IPS DF 4.7 (cell line): Measurements from ENCODE around the gene FN3KRP.

ENCODE experiments used
- DNase-seq: peaks from one replicate; pipeline ENCODE4 v3.0.0-alpha.2; 2013; ENCODE audit warnings: low spot score; ENCODE audit errors: extremely low read depth

The FN3KRP gene, protein sequence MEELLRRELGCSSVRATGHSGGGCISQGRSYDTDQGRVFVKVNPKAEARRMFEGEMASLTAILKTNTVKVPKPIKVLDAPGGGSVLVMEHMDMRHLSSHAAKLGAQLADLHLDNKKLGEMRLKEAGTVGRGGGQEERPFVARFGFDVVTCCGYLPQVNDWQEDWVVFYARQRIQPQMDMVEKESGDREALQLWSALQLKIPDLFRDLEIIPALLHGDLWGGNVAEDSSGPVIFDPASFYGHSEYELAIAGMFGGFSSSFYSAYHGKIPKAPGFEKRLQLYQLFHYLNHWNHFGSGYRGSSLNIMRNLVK

DNA sequence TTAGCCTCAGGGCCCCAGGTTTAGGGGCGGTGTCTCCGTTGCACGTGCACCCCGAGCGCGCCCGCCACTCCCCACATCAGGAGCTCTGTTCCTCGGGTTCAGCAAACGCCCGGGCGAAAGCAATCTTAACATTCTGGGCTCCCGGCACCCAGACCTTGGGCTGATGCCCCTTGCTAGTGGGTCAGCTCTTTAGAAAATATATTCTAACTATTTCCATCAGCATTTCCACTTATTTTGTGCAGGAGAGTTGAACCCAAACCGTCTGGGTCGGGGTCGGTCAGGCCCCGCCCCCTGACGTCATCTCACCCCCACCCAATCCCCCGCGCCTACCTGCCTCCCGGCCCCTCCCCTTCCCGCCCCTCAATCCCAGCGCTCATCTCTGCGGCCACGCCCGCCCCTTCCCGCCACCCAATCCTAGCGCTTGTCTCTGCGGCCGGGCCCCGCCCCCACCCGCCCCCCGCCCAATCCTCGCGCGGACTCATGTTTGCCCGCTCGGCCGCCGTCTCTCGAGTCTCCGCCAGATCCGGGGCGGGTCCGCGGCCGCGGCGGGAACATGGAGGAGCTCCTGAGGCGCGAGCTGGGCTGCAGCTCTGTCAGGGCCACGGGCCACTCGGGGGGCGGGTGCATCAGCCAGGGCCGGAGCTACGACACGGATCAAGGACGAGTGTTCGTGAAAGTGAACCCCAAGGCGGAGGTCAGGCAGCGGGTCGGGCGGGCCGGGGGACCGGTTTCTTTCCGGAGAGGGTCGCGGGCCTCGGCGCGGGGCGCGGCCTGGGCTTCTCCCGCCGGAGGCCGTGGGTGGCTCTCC is at the start of gene FN3KRP:
Gene FN3KRP (plus strand): TSS at position 504 of the 808 bp plus-strand sequence. CDS start 50 bp downstream, at position 554.
- DNase-seq, result no peak

DNA sequence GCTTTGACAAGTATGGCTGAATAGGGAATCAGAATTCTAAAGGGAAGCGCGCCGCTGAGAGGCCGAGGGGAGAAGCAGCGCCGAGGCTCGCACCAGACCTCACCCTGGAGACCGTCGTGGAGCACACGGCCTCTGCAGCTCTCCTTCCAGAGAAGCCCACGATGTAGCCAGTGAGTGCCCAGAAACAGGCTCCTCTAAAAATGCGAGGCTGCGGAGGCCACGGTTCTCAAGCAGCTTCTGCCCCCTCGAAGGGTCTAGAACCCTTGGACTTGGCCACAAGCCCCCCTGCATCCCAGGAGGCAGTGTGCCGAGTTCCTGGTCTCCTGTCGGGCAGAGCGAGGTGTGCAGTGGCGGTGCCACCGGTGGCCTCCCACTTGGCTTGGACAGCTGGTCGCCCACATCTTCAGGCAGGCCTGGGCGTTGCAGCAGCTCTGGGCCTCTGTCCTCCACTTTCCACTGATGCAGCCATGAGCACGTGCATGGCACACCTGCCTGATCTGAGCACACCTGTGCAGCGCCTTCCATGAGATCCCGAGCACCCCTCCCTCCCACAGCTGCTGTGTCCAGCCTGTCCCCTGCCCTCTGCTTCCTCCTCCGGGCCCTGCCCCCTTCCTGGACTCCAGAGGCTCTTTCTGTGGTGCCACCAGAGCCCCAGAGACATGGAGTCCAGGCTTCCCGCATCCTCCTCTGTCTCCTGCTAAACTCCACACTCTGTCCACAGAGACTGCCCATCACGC is 49.4 kb upstream of the FN3KRP start:
- no peak for DNase-seq

GRCh38 chr17:82667668-82668000 is 48.9 kb upstream of the FN3KRP start:
- DNase-seq, result no peak

DNA sequence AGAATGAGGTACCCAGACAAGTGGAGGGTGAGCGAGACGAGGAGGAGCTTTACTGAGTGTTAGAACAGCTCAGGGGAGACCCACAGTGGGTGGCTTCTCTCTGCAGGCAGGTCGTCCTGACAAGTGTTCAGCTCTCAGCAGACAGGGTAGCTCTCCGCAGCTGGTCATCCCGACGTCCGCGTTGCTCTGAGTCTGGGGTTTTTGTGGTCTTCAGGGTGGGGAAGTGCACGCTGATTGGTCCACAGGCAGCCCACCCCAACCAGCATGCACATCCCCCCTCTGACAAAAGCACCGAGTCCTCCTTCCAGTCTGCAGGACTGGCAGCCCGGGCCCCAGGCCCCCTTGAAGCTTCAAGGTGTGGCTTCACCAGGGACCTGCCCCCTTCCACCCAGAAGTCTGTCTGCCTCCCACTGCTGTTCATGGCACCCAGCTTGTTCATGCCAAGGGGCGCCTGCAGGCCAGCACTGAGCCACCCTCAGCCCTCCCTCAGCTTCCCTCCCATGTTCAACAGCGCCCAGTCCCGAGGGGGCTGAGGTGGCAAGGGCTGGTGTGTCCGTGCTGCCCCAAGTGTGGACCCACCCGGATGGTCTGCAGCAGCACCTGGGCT is 48.4 kb upstream of the FN3KRP start:
- no peak for DNase-seq

DNA sequence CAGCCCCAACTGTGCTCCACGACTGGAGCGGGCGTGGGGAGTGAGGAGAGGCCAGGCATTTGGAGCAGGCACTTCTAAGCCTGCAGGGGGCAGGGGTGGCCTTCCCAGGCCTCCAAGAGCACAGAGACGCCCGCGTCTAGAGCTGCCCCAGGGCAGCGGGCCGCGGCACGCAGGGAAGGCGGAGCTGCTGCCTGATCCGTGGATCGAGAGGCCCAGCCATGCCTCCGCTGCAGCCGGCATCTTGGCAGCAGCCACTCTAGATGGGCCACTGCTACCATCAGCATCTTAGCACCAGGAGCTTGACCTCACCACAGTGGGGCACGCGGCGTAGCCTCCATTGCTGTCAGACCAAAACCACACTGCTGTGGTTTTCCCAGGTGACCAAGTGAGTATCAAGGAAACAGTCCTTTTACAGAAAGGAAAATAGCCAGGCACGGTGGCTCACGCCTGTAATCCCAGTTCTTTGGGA is 47.8 kb upstream of the FN3KRP start:
- DNase-seq, result peak; percentile 25

GRCh38 chr17:82670661-82671450 is 45.6 kb upstream of the FN3KRP start:
- no peak for DNase-seq

DNA sequence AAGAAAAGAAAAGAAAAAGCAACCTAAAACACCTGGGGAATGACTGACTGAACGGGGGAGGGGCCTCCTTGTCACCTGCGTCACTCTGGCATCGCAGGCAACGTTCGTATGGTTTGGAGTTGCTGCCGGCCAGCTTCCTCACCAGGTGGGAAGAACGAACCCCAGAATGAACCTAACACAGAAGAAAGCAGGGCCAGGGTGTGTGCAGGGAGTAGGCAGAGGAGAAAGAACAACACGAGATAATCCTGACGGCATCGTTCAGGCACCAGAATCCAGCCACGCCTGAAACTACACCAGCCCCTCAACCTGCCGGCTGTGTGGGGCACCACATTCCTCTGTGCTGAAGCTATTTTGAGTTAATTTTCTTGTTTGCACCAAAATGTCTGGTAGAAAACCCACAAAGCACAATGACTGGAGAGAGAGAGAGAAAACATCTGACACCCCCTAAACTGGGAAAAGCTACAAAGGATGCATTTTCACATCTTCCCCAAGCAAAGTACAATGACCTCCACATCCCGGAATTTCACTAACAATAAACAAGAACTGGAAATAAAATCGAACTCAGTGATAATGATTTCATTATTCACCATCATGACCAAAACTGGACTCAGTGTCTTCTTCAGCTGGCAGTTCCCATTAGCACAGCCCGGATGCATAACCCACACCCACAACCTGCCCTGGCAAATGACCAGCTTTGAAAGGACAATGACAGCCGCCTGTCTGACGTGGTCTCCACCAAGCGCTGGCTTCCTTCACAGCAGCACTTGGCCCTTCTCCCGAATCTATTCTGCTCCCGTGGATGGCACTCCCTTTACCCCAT is 41.6 kb upstream of the FN3KRP start:
- DNase-seq, result no peak

DNA sequence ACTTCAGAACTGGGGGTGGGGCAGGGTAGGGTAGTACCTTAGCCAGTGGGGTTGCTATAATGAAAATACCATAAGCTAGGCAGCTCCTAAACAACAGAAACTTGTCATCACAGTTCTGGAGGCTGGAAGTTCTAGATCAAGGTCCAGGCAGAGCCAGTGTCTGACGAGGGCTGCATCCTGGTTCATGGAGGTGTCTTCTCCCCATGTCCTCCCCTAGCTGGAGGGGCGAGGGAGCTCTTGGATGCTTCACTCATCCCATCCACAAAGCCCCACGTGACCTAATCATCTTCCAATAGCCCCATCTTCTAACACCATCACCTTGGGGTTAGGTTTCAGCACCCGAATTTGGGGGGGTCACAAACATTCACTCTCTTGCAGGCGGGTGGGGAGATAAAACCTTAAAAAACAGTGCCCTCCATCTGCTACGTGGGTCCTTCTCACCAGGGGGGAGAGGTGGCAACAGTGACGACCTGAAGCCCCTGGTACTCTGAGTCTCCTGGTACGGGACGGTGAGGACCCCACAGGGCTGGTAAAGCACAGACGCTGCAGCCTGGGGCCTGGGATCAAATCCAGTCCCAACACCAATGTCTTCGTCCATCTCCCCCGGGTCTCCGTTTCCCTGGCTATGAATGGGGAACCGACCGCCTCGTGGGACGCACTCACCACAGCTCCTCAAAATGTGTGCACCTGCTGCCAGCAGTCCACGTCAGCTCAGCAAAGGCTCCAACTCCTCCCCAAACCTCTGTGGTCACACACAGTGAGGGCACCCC is 40.8 kb upstream of the FN3KRP start:
- no peak for DNase-seq

GRCh38 chr17:82677353-82677925 is 39.1 kb upstream of the FN3KRP start:
- no peak for DNase-seq

DNA sequence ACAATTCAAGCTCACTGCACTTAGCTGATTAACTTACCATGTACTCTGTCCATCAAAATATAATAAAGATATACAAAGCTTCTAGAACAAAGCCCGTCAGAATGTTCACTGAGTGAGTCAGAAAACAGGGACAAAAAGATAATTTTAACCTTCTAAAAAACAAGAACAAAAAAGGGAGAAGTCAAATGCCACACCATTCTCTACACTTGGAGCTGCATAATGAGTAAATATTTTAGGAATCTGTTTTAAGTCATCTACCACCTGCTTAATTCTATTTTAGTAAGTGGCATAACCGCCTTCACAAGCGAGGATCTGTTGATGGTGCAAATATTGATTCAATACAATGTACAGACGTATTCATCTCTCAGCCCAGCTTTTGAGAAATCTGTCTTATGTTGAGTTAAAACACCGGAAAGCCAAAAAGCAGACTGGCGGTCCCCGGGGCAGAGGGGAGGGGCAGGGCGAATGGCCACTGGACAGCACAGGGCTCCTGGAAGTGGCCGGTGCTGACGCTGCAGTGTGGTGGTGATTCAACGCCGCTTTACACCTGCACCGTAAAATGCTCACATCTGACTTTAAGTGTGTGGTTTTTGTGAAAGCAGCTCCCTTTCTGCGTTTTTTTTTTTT is 38.1 kb upstream of the FN3KRP start:
- DNase-seq, result no peak

DNA sequence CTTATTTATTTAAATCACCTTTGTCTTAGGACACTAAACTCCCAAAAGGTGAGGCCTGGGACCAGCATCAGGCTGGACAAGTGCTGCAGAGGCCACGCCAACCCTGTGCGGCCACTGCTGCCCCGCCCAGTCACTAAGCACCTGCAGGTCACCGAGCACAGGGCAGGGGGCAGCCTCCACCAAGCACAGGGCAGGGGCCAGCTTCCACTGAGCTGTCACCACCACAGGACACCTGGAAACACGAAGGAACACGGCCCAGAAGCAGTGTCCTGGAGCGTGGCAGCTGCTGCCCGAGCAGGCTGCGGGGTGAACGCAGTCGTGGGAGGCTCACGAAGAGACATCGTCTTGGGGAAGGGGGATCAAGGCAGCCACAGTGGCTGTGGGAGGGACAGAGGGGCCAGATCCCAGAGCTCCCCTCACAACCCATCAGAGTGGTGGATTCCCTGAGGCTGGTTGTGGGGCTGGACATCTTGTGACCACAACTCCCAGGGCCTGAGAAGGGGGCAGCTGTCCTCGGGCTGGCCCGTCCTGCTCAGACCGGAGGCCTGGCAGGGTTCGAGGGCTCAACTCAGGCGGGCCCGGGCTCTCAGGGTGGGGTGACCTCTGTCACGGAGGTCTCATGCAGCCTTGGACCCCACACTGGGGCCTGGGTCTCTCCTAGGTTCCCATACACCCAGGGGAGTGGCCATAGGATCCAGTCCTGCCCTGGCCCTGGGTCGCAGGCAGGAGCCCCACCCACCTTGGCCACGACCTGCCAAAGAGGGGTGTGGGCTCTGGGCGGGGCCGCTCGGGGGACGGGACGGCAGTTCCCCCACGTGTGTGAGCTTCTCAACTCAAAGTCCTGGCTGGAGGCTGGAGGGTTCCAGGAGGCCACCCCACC is 36.7 kb upstream of the FN3KRP start:
- no peak for DNase-seq

- DNase-seq, result no peak
Observed at GRCh38 chr17:82681547-82681946, 35.0 kb upstream of the FN3KRP start.

- no peak for DNase-seq
Observed at GRCh38 chr17:82683534-82683933, 33.0 kb upstream of the FN3KRP start.

- DNase-seq, result no peak
Observed at GRCh38 chr17:82684228-82684841, 32.2 kb upstream of the FN3KRP start.

DNA sequence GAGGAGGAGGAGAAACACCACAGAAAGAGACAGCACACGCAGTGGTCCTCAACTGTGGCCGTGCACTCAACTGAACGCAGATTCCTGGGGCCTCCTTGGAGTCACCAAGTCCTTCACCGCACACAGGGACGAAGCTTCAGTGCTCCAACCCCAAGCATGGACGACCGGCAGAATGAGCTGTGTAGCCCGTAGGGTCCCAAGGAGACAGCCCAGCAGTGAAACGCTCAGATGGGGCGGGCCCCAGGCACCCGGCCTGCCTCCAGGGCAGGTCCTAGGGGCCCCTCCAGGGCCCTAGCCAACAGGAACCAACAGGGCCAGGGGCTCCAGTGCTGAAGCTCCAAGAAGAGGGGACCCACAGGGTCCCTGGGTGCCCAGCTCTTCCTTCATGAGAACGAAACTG is 31.2 kb upstream of the FN3KRP start:
- DNase-seq, result no peak

DNA sequence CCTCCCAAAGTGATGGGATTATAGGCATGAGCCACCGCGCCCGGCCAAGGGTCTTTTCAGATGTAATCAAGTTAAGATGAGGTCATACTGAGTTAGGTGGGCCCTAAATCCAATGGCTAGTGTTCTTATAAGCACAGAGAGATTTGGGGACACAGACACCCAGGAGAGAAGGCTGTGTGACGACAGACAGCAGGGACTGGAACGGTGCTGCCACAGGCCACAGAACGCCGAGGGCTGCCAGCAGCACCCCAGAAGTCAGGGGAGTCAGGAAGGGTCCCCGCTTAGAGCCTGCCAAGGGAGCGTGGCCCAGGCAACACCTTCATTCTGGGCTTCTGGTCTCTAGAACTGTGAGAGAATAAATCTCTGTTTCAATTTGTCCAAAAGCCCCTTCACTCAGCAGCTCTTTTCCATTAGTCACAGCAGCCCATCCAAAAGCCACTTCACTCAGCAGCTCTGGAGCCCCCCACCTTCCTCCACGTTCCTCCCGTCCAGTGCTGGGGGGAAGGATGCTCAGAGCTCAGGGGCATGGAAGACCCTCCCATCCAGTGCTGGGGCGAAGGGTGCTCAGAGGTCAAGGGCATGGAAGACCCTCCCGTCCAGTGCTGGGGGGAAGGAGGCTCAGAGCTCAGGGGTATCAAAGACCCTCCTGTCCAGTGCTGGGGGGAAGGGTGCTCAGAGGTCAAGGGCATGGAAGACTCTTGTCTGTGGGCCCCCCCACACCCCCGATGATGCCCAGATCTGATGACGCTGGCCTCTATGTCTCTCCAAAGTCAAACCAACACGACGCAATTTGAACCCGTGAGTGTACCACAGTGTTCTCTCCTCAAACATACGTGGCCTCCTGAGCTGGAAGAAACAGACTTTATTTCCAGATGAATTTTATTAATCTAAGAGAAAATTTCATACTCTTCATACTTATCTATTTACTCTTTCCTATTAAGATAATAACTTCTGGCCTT is 29.9 kb upstream of the FN3KRP start:
- no peak for DNase-seq
